Endothelial cell of umbilical vein (primary cell): ENCODE data around the gene TEKTIP1.

Experiments
- CTCF ChIP-seq, 2 donors: IDR thresholded peaks; 1 replicate in 1 of 2; 2 replicates in 1 of 2; pipeline ENCODE4 v1.5.1; 2011; ENCODE audit warnings: low read length in 2 of 2, mild to moderate bottlenecking in 2 of 2, moderate library complexity in 2 of 2, control low read depth in 1 of 2, inconsistent platforms in 1 of 2, low read depth in 1 of 2; ENCODE audit not compliant: insufficient read depth in 1 of 2; ENCODE audit errors: extremely low read depth in 1 of 2
- EZH2 ChIP-seq: IDR thresholded peaks from 2 replicates; pipeline ENCODE4 v1.6.1; 2012; ENCODE audit warnings: borderline replicate concordance, low read depth, mild to moderate bottlenecking, moderate library complexity, low read length, inconsistent platforms; ENCODE audit not compliant: severe bottlenecking
- MYC ChIP-seq: IDR thresholded peaks from one replicate; pipeline ENCODE4 v1.6.1; 2011; ENCODE audit warnings: mild to moderate bottlenecking, low read depth, low read length
- POLR2A ChIP-seq: IDR thresholded peaks from 2 replicates; pipeline ENCODE4 v1.6.1; 2012; ENCODE audit warnings: low read depth, mild to moderate bottlenecking, control low read depth, low read length
- POLR2AphosphoS5 ChIP-seq: IDR thresholded peaks from 2 replicates; pipeline ENCODE4 v1.6.1; 2012; ENCODE audit warnings: low read depth, mild to moderate bottlenecking, control low read depth, low read length, moderate library complexity; ENCODE audit not compliant: insufficient read depth
- TF ChIP-seq, protein P1 (sequence below): IDR thresholded peaks from 2 replicates; pipeline ENCODE4 v1.6.1; 2011; ENCODE audit not compliant: insufficient read depth, insufficient read length

DNA sequence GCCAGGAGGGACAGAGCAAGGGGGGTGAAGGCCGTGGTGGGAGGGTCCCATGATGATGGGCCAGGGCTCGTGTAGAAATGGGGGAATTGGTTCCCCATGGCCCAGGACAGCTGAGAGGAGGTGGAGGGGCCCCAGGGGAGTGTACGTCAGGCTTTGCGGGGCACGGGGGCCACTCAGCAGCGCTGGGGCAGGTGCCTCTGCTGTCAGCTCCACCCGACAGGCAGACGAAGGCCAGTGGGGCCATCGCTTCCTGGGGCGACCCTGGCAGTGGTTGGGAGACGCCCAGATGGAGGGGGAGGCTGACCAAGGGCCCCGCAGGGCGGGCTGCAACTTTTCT lies 1.9 kb upstream of the TEKTIP1 start:
- TF ChIP-seq EZH2 (no peak), CTCF (IDR thresholded peaks at IDR 0.05; ENCODE audit: extremely low read depth in 1 of 2, insufficient read depth in 1 of 2, low read depth in 1 of 2, low read length in 2 of 2) (no peak), MYC (no peak), POLR2AphosphoS5 (no peak), POLR2A (no peak)
- TF ChIP-seq, protein P1, sequence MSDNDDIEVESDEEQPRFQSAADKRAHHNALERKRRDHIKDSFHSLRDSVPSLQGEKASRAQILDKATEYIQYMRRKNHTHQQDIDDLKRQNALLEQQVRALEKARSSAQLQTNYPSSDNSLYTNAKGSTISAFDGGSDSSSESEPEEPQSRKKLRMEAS, result no peak
